ENCODE measurements around the gene FAM236A.
"Not testable (repeated sequence)": the region's sequence is repeated elsewhere in the genome, so short reads cannot be mapped to it uniquely, and the experiment has no call there.

FAM236A gene

DNA sequence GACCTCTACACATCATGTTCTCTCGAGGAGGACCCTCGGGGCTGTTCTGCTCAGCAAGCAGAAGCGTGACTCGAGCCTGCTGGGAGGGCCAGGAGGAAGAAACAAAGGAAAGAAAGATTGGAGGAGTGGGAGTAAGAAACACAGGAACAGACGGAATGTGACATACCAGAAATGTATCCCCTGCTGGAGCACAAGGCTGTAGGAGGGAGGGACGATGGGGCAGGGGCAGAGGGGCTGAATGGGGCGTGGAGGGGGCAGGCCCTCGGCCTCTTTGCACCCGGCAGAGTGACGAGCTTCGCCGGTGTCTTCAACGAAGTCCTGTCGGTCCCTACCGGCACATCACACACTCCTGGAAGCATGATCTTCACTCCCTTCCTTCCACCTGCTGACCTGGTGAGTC, at the start of gene FAM236A:
Gene FAM236A, plus strand, starts transcription at position 301 of the 400 bp plus-strand sequence. Its CDS starts 57 bp downstream, at position 358.
- not testable (repeated sequence) for DNase-seq

DNA sequence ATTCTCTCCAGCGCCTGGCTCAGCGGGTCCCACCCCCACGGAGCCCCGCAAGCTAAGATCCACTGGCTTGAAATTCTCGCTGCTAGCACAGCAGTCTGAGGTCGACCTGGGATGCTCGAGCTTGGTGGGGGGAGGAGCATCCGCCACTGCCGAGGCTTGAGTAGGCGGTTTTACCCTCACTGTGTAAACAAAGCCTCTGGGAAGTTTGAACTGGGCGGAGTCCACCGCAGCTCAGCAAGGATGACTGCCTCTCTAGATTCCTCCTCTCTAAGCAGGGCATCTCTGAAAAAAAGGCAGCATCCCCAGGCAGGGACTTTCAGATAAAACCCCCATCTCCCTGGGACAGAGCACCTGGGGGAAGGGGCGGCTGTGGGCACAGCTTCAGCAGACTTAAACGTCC, 48.3 kb upstream of the FAM236A start:
- DNase-seq: not testable (repeated sequence)

DNA sequence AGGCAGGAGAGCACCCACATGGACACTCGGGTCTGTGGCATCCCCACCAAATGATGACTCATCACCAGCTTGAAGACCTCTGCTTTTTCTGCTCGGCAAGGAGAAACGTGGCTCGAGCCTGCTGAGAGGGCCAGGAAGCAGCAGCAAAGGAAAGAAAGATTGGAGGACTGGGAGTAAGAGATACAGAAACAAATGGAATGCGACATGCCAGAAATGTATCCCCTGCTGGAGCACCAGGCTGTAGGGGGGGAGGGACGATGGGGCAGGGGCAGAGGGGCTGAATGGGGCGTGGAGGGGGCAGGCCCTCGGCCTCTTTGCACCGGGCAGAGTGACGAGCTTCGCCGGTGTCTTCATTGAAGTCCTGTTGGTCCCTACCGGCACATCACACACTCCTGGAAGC, 25.7 kb upstream of the FAM236A start, which contains the start of gene FAM236C:
Gene FAM236C, plus strand, starts transcription at position 301 of the 400 bp plus-strand sequence. CDS start 100 bp downstream, outside the sequence.
- DNase-seq: not testable (repeated sequence)

DNA sequence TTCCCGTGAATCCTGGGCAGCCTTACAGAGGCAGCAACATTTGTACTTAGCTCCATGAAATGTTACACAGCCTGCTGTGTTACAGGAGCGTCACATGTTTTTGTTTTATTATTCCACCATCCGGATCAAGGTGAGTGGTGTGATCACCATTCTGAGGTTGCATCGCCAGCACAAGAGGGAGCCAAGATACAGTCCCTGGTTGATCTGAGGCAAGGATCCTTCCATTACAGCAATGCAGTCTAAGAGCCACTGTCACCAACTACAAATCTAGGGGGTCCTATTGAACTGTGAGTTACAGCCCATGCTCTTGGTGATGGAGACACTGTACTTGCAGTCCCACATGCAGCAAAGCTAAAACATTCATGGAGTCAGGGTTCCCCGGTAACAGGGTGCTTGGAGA, 21.9 kb upstream of the FAM236A start:
- DNase-seq: not testable (repeated sequence)

DNA sequence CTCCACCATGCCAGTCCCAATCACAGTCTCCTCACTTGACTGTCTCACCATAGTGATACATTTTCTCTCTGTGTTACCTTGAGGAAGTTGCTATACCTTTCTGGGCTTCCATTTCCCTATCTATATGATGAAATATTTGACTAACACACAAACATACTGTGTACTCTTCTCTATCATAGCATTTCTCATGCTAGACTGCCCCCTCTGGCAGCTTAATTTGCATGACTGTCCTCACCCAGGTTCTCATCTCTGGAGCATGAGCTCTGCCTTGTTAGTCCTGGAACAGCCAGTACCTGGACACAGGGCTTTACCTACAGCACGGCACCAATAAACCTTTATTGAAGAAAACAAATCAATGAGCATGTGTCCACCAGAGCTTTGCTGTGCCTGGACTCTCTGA, 5.7 kb upstream of the FAM236A start:
- not testable (repeated sequence) for DNase-seq

DNA sequence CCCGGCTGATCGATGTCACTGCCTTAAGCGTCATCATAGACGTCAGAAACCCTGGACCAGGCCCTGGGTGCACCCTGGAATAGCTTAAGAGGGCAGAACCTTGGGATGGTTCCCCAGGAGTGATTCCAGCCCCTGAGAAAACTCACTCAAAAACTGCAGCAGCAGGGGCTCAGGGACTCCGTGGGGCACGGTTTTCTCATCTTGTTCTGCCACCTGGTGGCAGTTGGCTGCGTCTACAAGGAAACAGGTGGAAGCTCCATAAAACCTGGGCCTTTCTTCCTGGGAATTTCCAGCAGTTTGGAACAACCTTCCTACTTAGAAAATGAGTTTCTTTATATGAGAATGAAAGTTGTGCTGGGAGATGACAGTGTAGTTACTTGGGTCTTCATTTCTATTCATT, 1.6 kb upstream of the FAM236A start:
- DNase-seq: not testable (repeated sequence)

DNA sequence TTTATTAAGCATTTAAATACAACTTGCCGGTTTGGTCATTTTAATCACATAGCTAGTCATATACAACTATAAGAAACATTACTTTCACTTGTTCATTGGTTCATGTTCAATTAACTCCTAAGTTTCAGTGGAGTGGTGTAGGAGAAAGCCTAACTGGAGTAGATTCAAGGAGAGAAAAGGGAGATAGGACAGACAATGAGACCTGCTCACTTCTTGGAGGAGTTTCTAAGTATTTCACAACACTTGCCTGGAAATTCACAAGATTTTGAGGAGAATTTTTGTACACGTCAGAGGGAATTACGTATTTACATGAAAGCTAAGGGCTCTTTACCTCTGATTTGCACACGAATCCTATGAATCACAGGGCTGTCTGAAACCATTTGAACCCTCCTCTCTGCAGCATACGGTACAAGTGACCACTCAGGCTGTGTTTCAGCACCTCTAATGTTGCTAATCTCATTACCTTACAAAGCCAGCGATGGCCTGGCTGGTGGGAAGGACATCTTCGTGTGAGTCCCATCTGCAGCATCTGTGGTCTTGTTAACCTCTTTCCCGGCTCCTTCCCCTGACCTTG, 1.0 kb upstream of the FAM236A start:
- not testable (repeated sequence) for DNase-seq

DNA sequence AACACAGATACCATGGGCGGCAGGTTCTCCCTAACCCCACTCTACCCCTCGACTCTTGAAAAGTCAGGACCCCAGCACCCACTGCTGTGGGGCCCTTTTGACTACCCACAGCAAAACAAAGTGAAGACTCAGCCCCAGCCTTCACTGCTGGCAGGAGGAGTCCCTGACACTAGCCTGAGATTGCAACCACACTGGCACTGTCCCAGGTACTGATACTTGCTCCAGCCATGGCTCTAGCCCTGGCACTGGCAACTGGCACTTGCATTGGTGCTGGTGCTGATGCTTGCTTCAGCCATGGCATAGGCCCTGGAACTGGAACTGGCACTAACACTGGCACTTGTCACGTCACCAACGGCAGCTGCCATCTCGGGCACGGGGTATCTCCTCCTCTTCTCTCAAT, 4.3 kb downstream of the FAM236A start:
- not testable (repeated sequence) for DNase-seq

DNA sequence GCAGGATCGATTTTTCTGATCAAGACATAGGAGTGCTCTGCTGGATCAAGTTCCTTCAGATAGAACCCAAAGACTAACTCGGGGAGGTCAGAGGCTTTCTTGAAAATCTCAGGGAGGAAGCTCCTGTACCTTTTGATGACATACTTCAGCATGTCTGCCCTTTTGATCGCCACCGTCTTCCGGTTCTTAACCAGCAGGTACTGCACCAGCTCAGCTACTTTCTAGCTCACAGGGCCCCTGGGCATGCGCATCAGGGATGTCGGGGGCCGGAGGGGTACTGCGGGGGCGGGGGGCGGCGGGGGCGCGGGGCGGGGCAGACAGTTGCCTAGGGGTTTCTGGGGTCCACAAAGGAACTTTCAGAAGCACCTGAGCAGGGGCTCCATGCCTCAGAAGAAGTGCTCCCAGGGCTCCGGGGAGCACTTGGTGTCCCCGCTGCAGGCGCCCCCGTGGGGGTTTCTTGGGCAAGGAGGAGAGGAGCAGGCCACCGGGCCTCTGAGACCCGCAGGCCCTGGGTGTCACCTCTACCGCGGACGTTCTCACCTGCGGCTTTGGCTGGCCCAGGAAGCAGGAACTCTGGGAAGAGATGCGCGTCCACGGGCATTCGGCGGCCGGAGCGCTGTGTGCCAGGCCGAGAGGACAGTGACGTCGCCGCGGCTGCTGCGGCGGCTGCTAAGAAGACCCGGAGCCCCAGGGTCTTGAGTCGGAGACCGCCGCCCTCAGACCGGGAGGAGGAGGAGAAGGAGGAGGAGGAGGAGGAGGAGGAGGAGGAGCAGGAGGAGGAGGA, 5.2 kb downstream of the FAM236A start:
- DNase-seq: not testable (repeated sequence)

DNA sequence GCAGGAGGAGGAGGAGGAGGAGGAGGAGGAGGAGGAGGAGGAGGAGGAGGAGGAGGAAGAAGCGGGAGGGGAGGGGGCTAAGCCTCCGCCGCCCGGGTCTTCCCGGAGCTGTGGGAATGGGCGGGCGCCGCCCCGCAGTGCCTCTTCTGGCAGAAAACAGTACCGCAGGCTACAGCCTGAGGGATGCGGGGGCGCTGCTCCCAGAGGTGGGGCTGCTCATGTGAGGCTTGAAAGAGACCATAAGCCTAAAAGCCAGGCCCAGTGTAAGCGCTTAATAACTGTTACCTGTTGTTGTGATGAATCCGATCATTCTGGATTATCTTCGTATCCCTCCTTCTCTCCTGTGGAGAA, 5.8 kb downstream of the FAM236A start, which contains the start of gene DMRTC1:
Gene DMRTC1, minus strand, starts transcription at position 19 of the 351 bp plus-strand sequence. CDS start 68,143 bp downstream, outside the sequence.
- not testable (repeated sequence) for DNase-seq

DNA sequence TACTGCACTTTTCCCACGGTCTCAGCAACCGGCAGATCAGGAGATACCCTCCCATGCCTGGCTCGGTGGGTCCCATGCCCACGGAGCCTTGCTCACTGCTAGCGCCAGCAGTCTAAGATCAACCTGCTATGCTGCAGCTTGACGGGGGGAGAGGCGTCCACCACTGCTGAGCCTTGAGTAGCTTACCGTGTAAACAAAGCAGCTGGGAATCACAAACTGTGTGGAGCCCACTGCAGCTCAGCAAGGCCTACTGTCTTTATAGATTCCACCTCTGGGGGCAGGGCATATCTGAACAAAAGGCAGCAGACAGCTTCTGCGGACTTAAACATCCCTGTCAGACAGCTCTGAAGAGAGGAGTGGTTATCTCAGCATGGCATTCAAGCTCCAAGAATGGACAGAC, 22.0 kb downstream of the FAM236A start:
- DNase-seq: not testable (repeated sequence)

DNA sequence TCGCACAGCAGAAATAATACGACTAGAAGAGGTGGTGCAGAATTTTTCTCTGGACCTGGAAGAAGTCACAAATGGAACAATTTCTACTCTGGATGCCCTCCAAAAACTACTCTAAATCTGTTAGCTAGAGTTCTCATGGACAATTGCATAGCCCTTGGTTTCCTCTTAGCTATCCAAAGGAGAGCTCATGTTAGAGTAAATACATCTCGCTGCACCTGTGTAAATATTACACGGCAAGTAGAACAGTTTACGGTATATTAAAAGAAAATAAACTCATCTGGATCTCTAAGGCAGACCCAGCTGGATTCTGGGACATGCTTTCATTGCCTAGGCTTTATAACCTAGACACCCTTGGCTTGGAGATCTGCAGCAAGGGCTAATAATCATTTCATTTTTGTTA, 33.9 kb downstream of the FAM236A start:
- DNase-seq: not testable (repeated sequence)

DNA sequence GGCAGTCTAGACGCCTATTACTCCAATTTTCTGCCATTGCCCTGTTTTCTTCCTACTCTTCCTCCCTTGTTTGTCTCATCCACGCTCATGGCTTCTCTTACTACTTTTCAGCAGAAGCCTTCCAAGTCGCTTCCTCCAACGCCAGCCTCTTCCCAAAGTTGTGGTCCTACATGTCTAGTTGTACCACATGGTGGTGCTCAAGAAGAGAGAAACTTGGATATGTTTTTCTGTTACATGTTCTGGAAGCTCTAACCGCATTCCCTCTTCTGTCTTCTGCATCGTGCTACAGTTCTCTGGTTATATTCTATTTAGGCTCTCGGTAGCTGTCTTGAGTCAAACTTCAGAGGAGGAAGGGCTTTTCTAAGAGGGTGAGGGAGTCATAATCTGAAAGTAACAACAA, 36.9 kb downstream of the FAM236A start:
- not testable (repeated sequence) for DNase-seq

DNA sequence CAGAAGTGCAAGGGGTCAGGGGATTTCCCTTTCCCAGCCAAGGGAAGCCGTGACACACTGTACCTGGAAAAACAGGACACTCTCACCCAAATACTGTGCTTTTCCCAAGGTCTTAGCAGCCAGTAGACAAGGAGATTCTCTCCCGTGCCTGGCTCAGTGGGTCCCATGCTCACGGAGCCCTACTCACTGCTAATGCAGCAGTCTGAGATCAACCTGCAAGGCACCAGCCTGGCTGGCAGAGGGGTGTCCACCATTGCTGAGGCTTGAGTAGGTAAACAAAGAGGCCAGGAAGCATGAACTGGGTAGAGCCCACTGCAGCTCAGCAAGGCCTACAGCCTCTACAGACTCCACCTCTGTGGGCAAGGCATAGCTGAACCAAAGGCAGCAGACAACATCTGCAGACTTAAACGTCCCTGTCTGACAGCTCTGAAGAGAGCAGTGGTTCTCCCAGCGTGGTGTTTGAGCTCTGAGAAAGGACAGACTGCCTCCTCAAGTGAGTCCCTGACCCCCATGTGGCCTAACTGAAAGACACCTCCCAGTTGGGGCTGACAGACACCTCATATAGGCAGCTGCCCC, 43.0 kb downstream of the FAM236A start:
- DNase-seq: not testable (repeated sequence)
